HG02943 (cell line): ENCODE data around the gene APOA5.
"Not testable (repeated sequence)": the region's sequence is repeated elsewhere in the genome, so short reads cannot be mapped to it uniquely, and the experiment has no call there.

Experiments used
- ATAC-seq: cut with Tn5 transposase; IDR thresholded peaks from one replicate; pipeline ENCODE4 v1.9.1; 2021; ENCODE audit warnings: mild to moderate bottlenecking, low read depth, moderate library complexity; ENCODE audit not compliant: unreplicated experiment

The APOA5 gene

DNA sequence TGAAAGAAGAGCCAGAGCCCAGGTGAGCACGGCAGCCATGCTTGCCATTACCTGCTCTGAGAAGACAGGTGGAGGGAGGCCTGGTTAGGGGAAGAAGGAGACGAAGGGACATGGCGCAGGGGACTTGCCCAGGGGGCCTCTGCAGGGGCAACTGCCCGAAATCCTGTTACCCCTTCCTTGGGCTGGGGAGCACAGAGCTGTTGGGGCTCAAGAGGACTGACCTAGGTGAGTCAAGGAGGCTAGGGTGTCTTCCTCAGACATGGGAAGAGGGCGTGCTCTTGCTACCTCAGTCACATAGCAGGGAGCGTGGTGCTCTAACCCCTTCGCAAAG, at the start of gene APOA5:
Gene APOA5 (minus strand): TSS at position 67 of the 331 bp plus-strand sequence. CDS start 19 bp downstream, at position 48.
- no peak for ATAC-seq

DNA sequence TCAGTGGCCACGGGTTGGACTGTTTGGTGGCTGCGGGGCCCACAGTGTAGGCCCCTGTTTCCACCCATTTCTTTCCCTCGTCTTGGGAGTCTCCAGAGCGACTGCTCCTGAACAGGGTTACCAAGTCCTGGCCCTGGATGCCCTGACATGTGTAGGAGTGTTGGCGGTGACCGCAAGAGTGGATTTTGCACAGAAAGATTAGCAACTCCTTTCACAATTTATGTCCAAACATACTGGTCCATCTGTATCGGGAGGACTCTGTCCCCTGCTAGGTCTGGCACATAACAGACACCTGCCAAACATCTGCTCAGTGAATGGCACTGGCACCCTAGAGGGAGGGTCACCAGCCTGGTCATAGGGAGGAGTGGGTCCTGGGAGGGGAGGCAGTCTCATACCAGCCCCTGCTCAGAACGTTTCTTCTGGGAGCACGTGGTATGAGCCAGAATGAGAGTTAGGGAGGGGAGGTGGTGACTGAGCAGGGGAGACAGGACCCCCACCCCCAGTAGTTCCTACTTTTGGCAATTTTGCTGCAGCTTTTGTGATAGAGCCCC, 49.1 kb upstream of the APOA5 start:
- ATAC-seq: no peak

DNA sequence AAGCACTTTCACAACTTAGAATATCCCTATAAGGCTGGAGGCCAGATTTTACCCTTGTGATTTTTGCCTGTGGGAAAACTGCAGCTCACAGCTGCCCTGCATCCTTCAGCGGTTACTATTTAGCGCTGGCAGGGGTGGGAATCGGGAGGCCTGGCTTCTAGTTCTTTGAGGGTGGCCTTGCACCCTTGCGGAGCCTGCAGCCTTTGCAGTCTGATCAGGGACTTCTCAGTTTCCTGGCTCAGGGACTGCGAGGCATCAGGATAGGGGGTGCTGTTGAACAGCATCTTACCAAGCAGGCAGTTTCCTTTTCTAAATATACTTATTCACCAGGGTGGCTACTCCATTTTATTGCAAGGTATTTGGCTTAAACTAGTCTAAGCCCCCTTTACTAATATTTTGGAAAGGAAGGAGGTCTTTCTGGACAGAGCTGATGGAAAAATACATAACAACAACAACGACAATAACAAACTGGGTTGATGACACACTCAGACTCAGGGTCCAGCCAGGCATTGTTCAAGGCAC, 48.6 kb upstream of the APOA5 start:
- ATAC-seq: no peak

GRCh38 chr11:116838321-116839084, 46.8 kb upstream of the APOA5 start:
- ATAC-seq: no peak

GRCh38 chr11:116837231-116838091, 45.8 kb upstream of the APOA5 start, which contains the start of gene APOA1:
Gene APOA1 (minus strand): TSS chr11:116837622. CDS start chr11:116837387, 235 bp downstream.
- no peak for ATAC-seq

DNA sequence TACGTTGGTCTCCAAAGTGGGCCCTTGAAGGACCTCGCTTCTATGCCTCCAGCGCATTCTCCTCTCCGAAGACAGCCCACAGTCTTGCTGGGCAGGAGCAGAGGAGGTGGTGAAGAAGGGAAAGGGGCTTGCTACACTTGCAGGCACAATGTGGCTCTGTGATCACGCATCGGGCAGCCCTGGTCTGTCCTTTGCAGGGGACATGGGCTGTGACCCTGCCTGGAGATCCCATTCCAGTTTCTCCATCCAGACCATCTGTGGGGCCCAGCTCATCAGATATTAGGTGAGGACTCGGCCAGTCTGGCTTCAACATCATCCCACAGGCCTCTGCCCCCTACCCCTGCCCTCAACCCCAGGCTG, 44.9 kb upstream of the APOA5 start:
- ATAC-seq: no peak

GRCh38 chr11:116835791-116836631, 44.3 kb upstream of the APOA5 start:
- ATAC-seq: peak; percentile 71

GRCh38 chr11:116835042-116835772, 43.5 kb upstream of the APOA5 start:
- ATAC-seq: no peak

GRCh38 chr11:116834535-116835041, 42.9 kb upstream of the APOA5 start:
- not testable (repeated sequence) for ATAC-seq

DNA sequence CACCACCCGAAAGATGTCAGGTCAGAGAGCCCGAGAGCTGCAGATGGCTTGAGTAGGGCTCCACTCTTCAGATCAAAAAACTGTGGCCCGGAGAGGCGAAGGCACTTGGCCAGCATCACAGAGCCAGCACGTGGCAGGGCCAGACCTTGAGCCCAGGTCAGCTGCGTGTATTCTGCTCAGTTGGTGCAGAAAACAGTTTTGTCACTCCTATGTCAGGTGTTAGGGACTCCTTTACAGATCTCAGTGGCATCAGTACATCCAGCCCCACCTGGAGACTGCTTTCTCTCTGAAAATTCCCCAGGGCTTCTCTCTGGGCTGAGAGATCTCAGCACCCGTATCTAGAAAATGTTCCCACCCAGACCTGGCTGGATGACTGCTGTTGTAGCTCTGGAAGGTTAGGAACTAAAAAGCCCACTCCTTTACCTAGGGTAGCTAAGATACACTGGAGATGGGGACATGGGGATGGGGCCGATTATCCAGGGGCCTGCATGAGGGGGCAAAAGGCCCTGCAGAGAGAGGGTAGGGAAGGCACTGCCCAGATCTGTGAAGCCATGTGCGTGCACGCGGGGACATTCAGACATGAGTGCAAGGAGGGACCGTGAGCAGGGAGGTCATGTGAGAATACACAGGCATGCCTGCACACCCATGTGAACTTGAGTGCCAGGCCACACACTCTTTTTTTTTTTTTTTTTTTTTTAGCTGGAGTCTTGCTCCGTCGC, 42.3 kb upstream of the APOA5 start:
- no peak for ATAC-seq

DNA sequence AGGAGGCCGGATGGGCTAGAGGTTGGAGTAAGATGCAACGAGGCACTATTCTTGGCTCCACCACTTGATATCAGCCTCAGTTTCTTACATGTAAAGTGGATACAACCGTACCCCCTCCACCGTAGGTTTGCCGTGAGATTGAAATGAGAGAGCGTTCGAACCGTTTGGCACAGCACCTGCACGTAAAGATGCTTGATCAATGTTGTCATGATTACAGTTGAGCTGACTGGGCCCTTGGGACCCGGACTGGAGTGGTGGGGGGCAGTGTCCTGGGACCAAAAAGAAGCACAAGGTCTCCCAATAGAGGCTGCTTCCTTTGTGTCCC, 41.8 kb upstream of the APOA5 start:
- ATAC-seq: no peak

- no peak for ATAC-seq
Measured at GRCh38 chr11:116832350-116833290, 40.9 kb upstream of the APOA5 start.

DNA sequence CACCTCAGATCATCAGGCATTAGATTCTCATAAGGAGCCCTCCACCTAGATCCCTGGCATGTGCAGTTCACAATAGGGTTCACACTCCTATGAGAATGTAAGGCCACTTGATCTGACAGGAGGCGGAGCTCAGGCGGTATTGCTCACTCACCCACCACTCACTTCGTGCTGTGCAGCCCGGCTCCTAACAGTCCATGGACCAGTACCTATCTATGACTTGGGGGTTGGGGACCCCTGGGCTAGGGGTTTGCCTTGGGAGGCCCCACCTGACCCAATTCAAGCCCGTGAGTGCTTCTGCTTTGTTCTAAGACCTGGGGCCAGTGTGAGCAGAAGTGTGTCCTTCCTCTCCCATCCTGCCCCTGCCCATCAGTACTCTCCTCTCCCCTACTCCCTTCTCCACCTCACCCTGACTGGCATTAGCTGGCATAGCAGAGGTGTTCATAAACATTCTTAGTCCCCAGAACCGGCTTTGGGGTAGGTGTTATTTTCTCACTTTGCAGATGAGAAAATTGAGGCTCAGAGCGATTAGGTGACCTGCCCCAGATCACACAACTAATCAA, 40.2 kb upstream of the APOA5 start:
- ATAC-seq: no peak

- ATAC-seq: no peak
Measured at GRCh38 chr11:116830184-116830912, 38.7 kb upstream of the APOA5 start.

GRCh38 chr11:116829525-116830183, 38.0 kb upstream of the APOA5 start, which contains the start of gene APOC3:
Gene APOC3 (plus strand): TSS chr11:116829907. CDS start chr11:116830583, 676 bp downstream.
- ATAC-seq: no peak
